Cortex of kidney (tissue), 1 donor: ENCODE results near the gene FAM83F.

ENCODE experiments used
- DNase-seq: peaks from one replicate; lab custom pipeline; 2025; lab: John Stamatoyannopoulos, UW

FAM83F gene

GRCh38 chr22:40036126-40036525, 41.4 kb downstream of the FAM83F start:
- no peak for DNase-seq

DNA sequence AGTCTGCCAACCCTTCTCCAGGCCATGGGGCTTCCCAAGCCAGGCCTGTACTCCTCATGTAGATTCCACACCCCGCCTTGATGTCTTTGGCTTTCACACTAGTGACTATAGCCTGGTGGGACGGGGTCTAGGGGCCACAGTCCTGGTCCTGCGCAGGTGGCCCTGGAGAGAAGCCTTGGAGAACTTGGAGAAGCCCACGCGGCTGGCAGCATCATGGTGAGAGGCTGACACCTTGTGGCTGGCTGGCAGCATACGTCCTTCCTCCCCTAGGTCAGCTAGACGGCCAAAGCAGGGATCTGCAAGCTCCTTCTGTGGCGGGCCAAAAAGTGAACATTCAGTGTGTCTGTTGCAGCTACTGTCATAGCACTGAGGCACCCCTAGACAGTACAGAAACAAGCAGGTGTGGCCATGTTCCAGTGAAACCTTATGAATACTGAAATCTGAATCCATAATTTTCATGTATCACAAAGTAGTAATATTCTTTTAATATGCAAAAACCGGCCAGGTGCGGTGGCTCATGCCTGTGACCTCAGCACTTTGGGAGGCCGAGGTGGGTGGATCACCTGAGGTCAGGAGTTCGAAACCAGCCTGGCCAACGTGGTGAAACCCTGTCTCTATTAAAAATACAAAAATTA, 42.0 kb downstream of the FAM83F start:
- DNase-seq, result no peak

GRCh38 chr22:40037320-40037719, 42.6 kb downstream of the FAM83F start:
- no peak for DNase-seq

- no peak for DNase-seq
These were observed 44.8 kb downstream of the FAM83F start for GRCh38 chr22:40039482-40040115.

DNA sequence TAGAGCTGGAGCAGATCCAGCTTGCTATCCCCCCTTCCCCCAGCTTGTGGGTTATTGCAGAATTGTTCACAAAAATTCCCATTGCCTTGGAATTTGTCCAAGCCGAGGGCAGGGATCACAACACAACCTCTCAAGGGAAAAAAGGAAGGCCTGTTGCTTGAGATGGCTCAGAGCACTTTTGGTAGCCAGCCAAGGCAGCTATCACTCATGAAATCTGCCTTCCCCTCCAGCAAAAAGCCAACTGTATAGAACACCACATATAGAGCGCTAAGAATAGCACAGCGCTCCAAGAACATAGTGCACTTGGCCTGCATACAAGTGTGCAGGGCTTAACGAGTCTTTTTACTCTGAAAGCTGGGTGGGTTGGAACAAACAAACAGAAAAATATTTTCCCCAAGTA, 46.2 kb downstream of the FAM83F start:
- DNase-seq, result no peak

- DNase-seq, result no peak
These were observed 46.8 kb downstream of the FAM83F start for GRCh38 chr22:40041366-40042137.

GRCh38 chr22:40042312-40042711, 47.6 kb downstream of the FAM83F start:
- DNase-seq, result no peak

GRCh38 chr22:40043081-40043480, 48.3 kb downstream of the FAM83F start:
- DNase-seq, result no peak

GRCh38 chr22:40043793-40044101, 49.0 kb downstream of the FAM83F start:
- no peak for DNase-seq

- DNase-seq, result peak; percentile 74
These were observed 49.5 kb downstream of the FAM83F start for GRCh38 chr22:40044102-40044869.

GRCh38 chr22:40044870-40045834, 50.4 kb downstream of the FAM83F start:
- DNase-seq, result no peak

DNA sequence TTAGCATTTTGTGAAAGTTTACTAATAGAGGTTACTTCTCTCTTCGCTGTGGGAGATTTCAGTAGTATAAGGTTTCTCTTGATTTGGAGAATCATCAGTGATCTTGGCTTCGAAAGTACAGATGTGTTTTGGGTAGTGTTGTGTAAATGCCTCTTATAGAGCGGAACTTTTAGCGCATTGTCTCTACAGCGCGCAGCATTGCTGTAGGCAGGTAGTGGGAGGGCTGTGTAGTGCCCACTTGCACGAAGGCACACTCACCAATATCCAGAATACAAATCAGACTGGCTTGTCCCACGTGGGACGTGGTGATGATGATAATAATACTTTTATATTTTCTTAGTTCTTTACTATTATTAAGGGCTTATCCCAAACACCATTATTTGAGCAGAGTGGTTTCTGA, 51.4 kb downstream of the FAM83F start:
- no peak for DNase-seq

DNA sequence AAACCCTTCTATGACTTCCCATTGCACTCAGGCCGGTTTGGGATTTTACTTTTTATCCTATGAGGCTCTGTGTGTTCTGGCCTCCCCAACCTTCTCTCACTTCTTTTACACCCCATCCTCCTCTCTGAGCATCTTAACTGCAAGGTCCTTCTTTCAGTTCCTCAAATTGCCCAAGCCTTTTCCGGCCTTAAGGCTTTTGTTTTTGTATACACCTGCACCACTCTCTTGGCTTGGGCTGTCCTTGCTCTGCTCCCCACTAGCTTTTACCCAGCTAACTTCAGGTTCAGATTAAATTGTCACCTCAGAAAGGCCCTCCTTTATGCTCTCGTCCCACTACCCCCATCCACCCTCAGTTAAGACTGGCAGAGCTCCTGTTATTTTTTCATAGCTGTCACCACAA, 55.5 kb downstream of the FAM83F start:
- DNase-seq, result no peak

- no peak for DNase-seq
These were observed 56.6 kb downstream of the FAM83F start for GRCh38 chr22:40051322-40051721.

DNA sequence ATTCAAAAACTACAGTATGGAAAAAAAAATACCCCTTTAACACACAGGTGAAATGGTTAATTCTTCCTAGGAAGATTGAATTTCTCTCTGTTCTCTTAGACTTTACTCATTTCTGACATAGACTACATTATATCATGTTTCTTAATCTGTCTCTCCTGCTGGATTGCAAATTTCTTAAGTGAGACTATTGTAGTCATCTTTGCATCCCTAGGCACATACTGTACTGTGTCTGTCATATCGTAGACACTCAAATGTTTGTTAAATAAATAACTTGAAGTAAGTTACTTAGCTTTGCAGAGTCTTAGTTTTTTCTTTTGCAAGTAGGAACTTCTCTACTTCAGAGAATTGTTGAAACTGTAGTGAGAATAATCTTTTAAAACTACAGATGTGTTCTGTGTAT, 58.7 kb downstream of the FAM83F start:
- no peak for DNase-seq

- DNase-seq, result no peak
These were observed 59.7 kb downstream of the FAM83F start for GRCh38 chr22:40054486-40054885.

- DNase-seq, result no peak
These were observed 60.6 kb downstream of the FAM83F start for GRCh38 chr22:40055143-40055883.

GRCh38 chr22:40056154-40056553, 61.4 kb downstream of the FAM83F start:
- DNase-seq, result no peak

- DNase-seq, result no peak
These were observed 61.8 kb downstream of the FAM83F start for GRCh38 chr22:40056559-40056958.

DNA sequence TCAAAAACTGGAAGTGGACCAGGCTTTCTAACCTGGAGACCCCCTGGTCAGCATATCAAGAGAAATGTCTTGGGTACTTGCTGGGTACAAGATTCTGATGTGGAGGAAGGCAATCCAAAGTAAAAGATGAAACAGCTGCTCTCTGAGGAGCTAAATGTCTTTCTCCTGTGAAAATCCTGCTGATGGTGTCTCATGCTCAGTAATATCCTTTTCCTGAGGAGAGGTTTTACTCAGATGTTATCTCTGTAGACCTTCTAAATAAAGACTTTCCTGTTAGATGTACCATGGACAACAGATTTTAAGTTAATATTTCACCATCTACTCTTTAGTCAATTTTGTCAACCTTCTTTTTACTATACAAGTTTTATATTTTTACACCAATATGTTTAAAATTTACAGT, 62.9 kb downstream of the FAM83F start:
- DNase-seq, result no peak

GRCh38 chr22:40058265-40058664, 63.5 kb downstream of the FAM83F start:
- DNase-seq, result no peak
